SIG-M5 treated with dmso at 0.1 percent for 504 hours (cell line): ENCODE results near the gene PAQR6.
A peak's percentile ranks its signal among the peaks of the same experiment; 100 is the strongest.
"Not testable (repeated sequence)": the region's sequence is repeated elsewhere in the genome, so short reads cannot be mapped to it uniquely, and the experiment has no call there.

Source experiments
- DNase-seq: peaks from one replicate; lab custom pipeline; 2025; ENCODE audit not compliant: unreplicated experiment; lab: John Stamatoyannopoulos, UW

Gene PAQR6

GRCh38 chr1:156233426-156234127, 14.3 kb downstream of the PAQR6 start:
- DNase-seq = no peak

GRCh38 chr1:156232201-156232894, 15.5 kb downstream of the PAQR6 start:
- no peak for DNase-seq

GRCh38 chr1:156230473-156230837, 17.4 kb downstream of the PAQR6 start:
- no peak for DNase-seq

GRCh38 chr1:156229809-156230472, 17.9 kb downstream of the PAQR6 start:
- DNase-seq = no peak

- no peak for DNase-seq
Observed at GRCh38 chr1:156228501-156228900, 19.4 kb downstream of the PAQR6 start.

GRCh38 chr1:156226782-156227181, 21.1 kb downstream of the PAQR6 start:
- DNase-seq = no peak

- peak; percentile 27 for DNase-seq
Observed at GRCh38 chr1:156226116-156226538, 21.7 kb downstream of the PAQR6 start.

- no peak for DNase-seq
Observed at GRCh38 chr1:156225677-156226014, 22.2 kb downstream of the PAQR6 start.

GRCh38 chr1:156221986-156222692, 25.7 kb downstream of the PAQR6 start:
- DNase-seq = no peak

GRCh38 chr1:156220226-156220625, 27.6 kb downstream of the PAQR6 start:
- no peak for DNase-seq

GRCh38 chr1:156217871-156218270, 30.0 kb downstream of the PAQR6 start:
- peak; percentile 35 for DNase-seq

GRCh38 chr1:156216361-156217086, 31.3 kb downstream of the PAQR6 start:
- not testable (repeated sequence) for DNase-seq

- DNase-seq = peak; percentile 21
Observed at GRCh38 chr1:156214024-156214748, 33.7 kb downstream of the PAQR6 start.

- DNase-seq = no peak
Observed at GRCh38 chr1:156213644-156213966, 34.3 kb downstream of the PAQR6 start.

GRCh38 chr1:156212833-156213643, 34.8 kb downstream of the PAQR6 start, which contains the start of gene PMF1:
PMF1 (plus strand) TSS chr1:156213007; CDS start chr1:156213016, 9 bp downstream.
- peak; percentile 99 for DNase-seq

GRCh38 chr1:156212130-156212529, 35.7 kb downstream of the PAQR6 start:
- DNase-seq = no peak

GRCh38 chr1:156211243-156211642, 36.6 kb downstream of the PAQR6 start:
- no peak for DNase-seq

GRCh38 chr1:156204686-156205085, 43.2 kb downstream of the PAQR6 start:
- no peak for DNase-seq

GRCh38 chr1:156203331-156203730, 44.5 kb downstream of the PAQR6 start:
- no peak for DNase-seq
